CD4-positive, alpha-beta memory T cell (primary cell): ENCODE data around the gene TSG101. TPM values are rescaled to one million over a fixed set of nuclear protein-coding genes. Genes with fewer than 3 reads are reported as not detected.

Source experiments
- CTCF ChIA-PET: fragments of 350-600 bp; sonication (Branson Sonifier 250); formaldehyde crosslinking; loops from one replicate; lab custom pipeline; 2021; ENCODE audit warnings: inconsistent platforms; ENCODE audit not compliant: partially characterized antibody; lab: Charles Lee
- POLR2A ChIA-PET: fragments of 350-600 bp; sonication (Branson Sonifier 250); formaldehyde crosslinking; loops from one replicate; lab custom pipeline; 2021; ENCODE audit not compliant: partially characterized antibody; lab: Charles Lee
- DNase-seq, 5 donors: peaks; one replicate each; pipeline versions ENCODE4 v3.0.0 to v3.0.0-alpha.2; 2020 to 2022; ENCODE audit warnings: mixed read lengths in 1 of 5
- H3K27ac ChIP-seq: one replicate; pipeline ENCODE4 v1.7.0; 2013; ENCODE audit warnings: low read depth, low read length
- H3K27me3 ChIP-seq: 2 replicates; pipeline ENCODE4 v1.7.0; 2013; ENCODE audit warnings: mild to moderate bottlenecking, low read length, moderate library complexity; ENCODE audit not compliant: insufficient read depth
- H3K36me3 ChIP-seq: 2 replicates; pipeline ENCODE4 v1.7.0; 2013; ENCODE audit warnings: mild to moderate bottlenecking, low read length, moderate library complexity; ENCODE audit not compliant: insufficient read depth
- H3K4me1 ChIP-seq: 2 replicates; pipeline ENCODE4 v1.7.0; 2013; ENCODE audit warnings: mild to moderate bottlenecking, low read length, moderate library complexity; ENCODE audit not compliant: insufficient read depth
- H3K4me3 ChIP-seq, 2 donors: one replicate each; pipeline ENCODE4 v1.7.0; 2013; ENCODE audit warnings: low read length in 2 of 2, mild to moderate bottlenecking in 1 of 2
- H3K9me3 ChIP-seq, 2 donors: one replicate each; pipeline ENCODE4 v1.7.0; 2013; ENCODE audit warnings: low read length in 2 of 2, control low read depth in 1 of 2; ENCODE audit not compliant: control insufficient read depth in 1 of 2
- H3K27ac Mint-ChIP-seq, 7 donors: one replicate each; pipeline ENCODE4 v1.8.0; 2020 to 2021; ENCODE audit warnings: mixed read lengths in 7 of 7, mild to moderate bottlenecking in 6 of 7, inconsistent platforms in 3 of 7, moderate library complexity in 3 of 7
- H3K27me3 Mint-ChIP-seq, 2 donors: one replicate each; pipeline ENCODE4 v1.8.0; 2020 to 2021; ENCODE audit warnings: mixed read lengths in 2 of 2
- H3K36me3 Mint-ChIP-seq, 2 donors: one replicate each; pipeline ENCODE4 v1.8.0; 2020 to 2021; ENCODE audit warnings: mixed read lengths in 2 of 2, inconsistent platforms in 1 of 2, mild to moderate bottlenecking in 1 of 2
- H3K4me1 Mint-ChIP-seq, 4 donors: one replicate each; pipeline ENCODE4 v1.8.0; 2020 to 2021; ENCODE audit warnings: mixed read lengths in 4 of 4, mild to moderate bottlenecking in 1 of 4
- H3K4me3 Mint-ChIP-seq, 8 donors: one replicate each; pipeline ENCODE4 v1.8.0; 2020 to 2021; ENCODE audit warnings: mixed read lengths in 8 of 8, mild to moderate bottlenecking in 7 of 8, moderate library complexity in 6 of 8, inconsistent platforms in 3 of 8
- H3K9me3 Mint-ChIP-seq, 8 donors: one replicate each; pipeline ENCODE4 v1.8.0; 2020 to 2021; ENCODE audit warnings: mixed read lengths in 8 of 8, mild to moderate bottlenecking in 5 of 8, inconsistent platforms in 3 of 8, moderate library complexity in 1 of 8
- intact Hi-C: fragments of 100-400 bp; cut with micrococcal nuclease; formaldehyde crosslinking; loops from one replicate; pipeline ENCODE4 v1.15.1; 2023
- polyA plus RNA-seq, 2 donors: library from polyadenylated mRNA; unstranded; fragments of 300-500 nt; fragmentation: Illumina TruSeq; gene quantifications; one replicate each; pipeline ENCODE4 v1.2.3, GENCODE V29; 2021
- total RNA-seq, 2 experiments: library from RNA; stranded (reverse); gene quantifications; one replicate each; pipeline ENCODE4 v1.2.3, GENCODE V29; 2021

The TSG101 gene
- total and polyA plus RNA-seq, 4 experiments from 2014 or later = 40.0 to 64.2 (median 50.3) TPM

GRCh38 chr11:18498039-18498438 is 28.7 kb downstream of the TSG101 start:
- H3K27me3 Mint-ChIP-seq = no peaks in the 10 kb centered on the region
- no peaks in the 10 kb centered on the region for H3K9me3 ChIP-seq
- ChIA-PET CTCF (no interaction called here), POLR2A (no interaction called here)
- no peak for DNase-seq
- H3K27me3 ChIP-seq = no peaks in the 10 kb centered on the region
- H3K4me1 ChIP-seq = no peaks in the 10 kb centered on the region
- H3K4me3 Mint-ChIP-seq = no peak overlapping the region
- H3K36me3 ChIP-seq = peaks cover 32% of the 10 kb centered on the region
- peaks cover 34 to 81% of the 10 kb centered on the region in 2 donors for H3K36me3 Mint-ChIP-seq
- no peak overlapping the region for H3K27ac ChIP-seq
- H3K27ac Mint-ChIP-seq = peak overlapping the region in 4 of 7 donors; percentile 4 to 66 (median 39)
- H3K4me1 Mint-ChIP-seq = peaks cover 0 to 19% (median 10%) of the 10 kb centered on the region in 4 donors
- H3K4me3 ChIP-seq = no peak overlapping the region
- intact Hi-C loops = loop anchor here (10.0 kb wide), 1 partner anchor 93 kb away; no protein-coding TSS in a partner anchor
- H3K9me3 Mint-ChIP-seq = peaks cover 0 to 2% (median 0%) of the 10 kb centered on the region in 8 donors

GRCh38 chr11:18495703-18496102 is 31.0 kb downstream of the TSG101 start:
- Mint-ChIP-seq H3K9me3 (no peaks in the 10 kb centered on the region), H3K27ac (peak overlapping the region in 3 of 7 donors; percentile 24 to 66 (median 48)), H3K36me3 (peaks cover 23 to 73% of the 10 kb centered on the region in 2 donors), H3K27me3 (no peaks in the 10 kb centered on the region), H3K4me1 (peaks cover 0 to 19% (median 10%) of the 10 kb centered on the region in 4 donors), H3K4me3 (no peak overlapping the region)
- Histone ChIP-seq H3K36me3 (peaks cover 26% of the 10 kb centered on the region), H3K9me3 (no peaks in the 10 kb centered on the region), H3K27me3 (no peaks in the 10 kb centered on the region), H3K4me3 (no peak overlapping the region), H3K4me1 (no peaks in the 10 kb centered on the region), H3K27ac (no peak overlapping the region)
- POLR2A ChIA-PET = interaction anchor here (1.1 kb wide), 1 partner anchor 11 kb away, joined by 3 read pairs; no protein-coding TSS in a partner anchor
- DNase-seq = no peak
- intact Hi-C loops = loop anchor here (10.0 kb wide), 1 partner anchor 91 kb away; no protein-coding TSS in a partner anchor
- CTCF ChIA-PET = interaction anchor here (0.7 to 2.5 kb wide), 2 partner anchors 8 to 252 kb away, joined by 4 to 6 read pairs; no protein-coding TSS in a partner anchor

GRCh38 chr11:18495271-18495670 is 31.5 kb downstream of the TSG101 start:
- no peak overlapping the region for H3K4me3 Mint-ChIP-seq
- intact Hi-C loops = loop anchor here (10.0 kb wide), 1 partner anchor 90 kb away; no protein-coding TSS in a partner anchor
- H3K36me3 ChIP-seq = peaks cover 26% of the 10 kb centered on the region
- no peak overlapping the region for H3K27ac ChIP-seq
- no peak for DNase-seq
- peaks cover 0 to 19% (median 10%) of the 10 kb centered on the region in 4 donors for H3K4me1 Mint-ChIP-seq
- H3K4me3 ChIP-seq = no peak overlapping the region
- H3K36me3 Mint-ChIP-seq = peaks cover 27 to 73% of the 10 kb centered on the region in 2 donors
- H3K9me3 Mint-ChIP-seq = no peaks in the 10 kb centered on the region
- H3K9me3 ChIP-seq = no peaks in the 10 kb centered on the region
- peak overlapping the region in 5 of 7 donors; percentile 24 to 66 (median 43) for H3K27ac Mint-ChIP-seq
- H3K27me3 Mint-ChIP-seq = no peaks in the 10 kb centered on the region
- CTCF ChIA-PET = interaction anchor here (0.7 to 2.5 kb wide), 4 partner anchors 9 to 251 kb away, joined by 3 to 6 read pairs (median 4); no protein-coding TSS in a partner anchor
- no peaks in the 10 kb centered on the region for H3K4me1 ChIP-seq
- no peaks in the 10 kb centered on the region for H3K27me3 ChIP-seq
- POLR2A ChIA-PET = interaction anchor here (0.6 to 1.1 kb wide), 2 partner anchors 11 to 173 kb away, joined by 3 to 4 read pairs; partner anchors contain the start of genes GTF2H1 and HPS5

- ChIA-PET POLR2A (interaction anchor here (0.7 kb wide), 1 partner anchor 21 kb away, joined by 3 read pairs; no protein-coding TSS in a partner anchor), CTCF (interaction anchor here (1.1 to 2.5 kb wide), 2 partner anchors 28 to 250 kb away, joined by 3 to 6 read pairs; no protein-coding TSS in a partner anchor)
- Histone ChIP-seq H3K9me3 (no peaks in the 10 kb centered on the region), H3K27me3 (no peaks in the 10 kb centered on the region), H3K36me3 (peaks cover 17% of the 10 kb centered on the region), H3K4me3 (no peak overlapping the region), H3K27ac (no peak overlapping the region), H3K4me1 (no peaks in the 10 kb centered on the region)
- intact Hi-C loops = loop anchor here (10.0 kb wide), 1 partner anchor 89 kb away; no protein-coding TSS in a partner anchor
- Mint-ChIP-seq H3K27me3 (no peaks in the 10 kb centered on the region), H3K36me3 (peaks cover 22 to 77% of the 10 kb centered on the region in 2 donors), H3K27ac (peak overlapping the region in 1 of 7 donors; percentile 23), H3K4me3 (no peak overlapping the region), H3K4me1 (peaks cover 0 to 10% (median 3%) of the 10 kb centered on the region in 4 donors), H3K9me3 (no peaks in the 10 kb centered on the region)
- no peak for DNase-seq
Measured at GRCh38 chr11:18493310-18493709, 33.4 kb downstream of the TSG101 start.

- H3K27ac ChIP-seq = no peak overlapping the region
- H3K9me3 ChIP-seq = no peaks in the 10 kb centered on the region
- CTCF ChIA-PET = no interaction called here
- intact Hi-C loops = loop anchor here (10.0 kb wide), 1 partner anchor 88 kb away; no protein-coding TSS in a partner anchor
- POLR2A ChIA-PET = no interaction called here
- H3K27me3 Mint-ChIP-seq = no peaks in the 10 kb centered on the region
- H3K27ac Mint-ChIP-seq = peak overlapping the region in 1 of 7 donors; percentile 50
- peaks cover 0 to 9% (median 3%) of the 10 kb centered on the region in 4 donors for H3K4me1 Mint-ChIP-seq
- DNase-seq = no peak
- H3K4me1 ChIP-seq = no peaks in the 10 kb centered on the region
- no peak overlapping the region for H3K4me3 Mint-ChIP-seq
- H3K4me3 ChIP-seq = no peak overlapping the region
- peaks cover 20 to 78% of the 10 kb centered on the region in 2 donors for H3K36me3 Mint-ChIP-seq
- H3K9me3 Mint-ChIP-seq = no peaks in the 10 kb centered on the region
- H3K27me3 ChIP-seq = no peaks in the 10 kb centered on the region
- H3K36me3 ChIP-seq = peaks cover 15% of the 10 kb centered on the region
Measured at GRCh38 chr11:18492888-18493287, 33.9 kb downstream of the TSG101 start.

- H3K27ac ChIP-seq = no peak overlapping the region
Measured at GRCh38 chr11:18491924-18492323, 34.8 kb downstream of the TSG101 start.

More at GRCh38 chr11:18491924-18492323, 34.8 kb downstream of the TSG101 start:
- H3K36me3 ChIP-seq = peaks cover 15% of the 10 kb centered on the region
- intact Hi-C loops = loop anchor here (10.0 kb wide), 1 partner anchor 87 kb away; no protein-coding TSS in a partner anchor
- Mint-ChIP-seq H3K4me3 (no peak overlapping the region), H3K4me1 (peaks cover 0 to 7% (median 3%) of the 10 kb centered on the region in 4 donors), H3K36me3 (peaks cover 25 to 77% of the 10 kb centered on the region in 2 donors), H3K27ac (no peak overlapping the region), H3K27me3 (no peaks in the 10 kb centered on the region), H3K9me3 (no peaks in the 10 kb centered on the region)
- no peaks in the 10 kb centered on the region for H3K4me1 ChIP-seq
- ChIA-PET CTCF (interaction anchor here (1.0 kb wide), 1 partner anchor 376 kb away, joined by 3 read pairs; no protein-coding TSS in a partner anchor), POLR2A (no interaction called here)
- no peaks in the 10 kb centered on the region for H3K9me3 ChIP-seq
- H3K27me3 ChIP-seq = no peaks in the 10 kb centered on the region
- DNase-seq = no peak
- no peak overlapping the region for H3K4me3 ChIP-seq
